NCI-H1048 (cell line): ENCODE measurements around the gene UBAC1.

Experiments used
- DNase-seq: peaks from one replicate; lab custom pipeline; 2025; lab: John Stamatoyannopoulos, UW

UBAC1 gene

DNA sequence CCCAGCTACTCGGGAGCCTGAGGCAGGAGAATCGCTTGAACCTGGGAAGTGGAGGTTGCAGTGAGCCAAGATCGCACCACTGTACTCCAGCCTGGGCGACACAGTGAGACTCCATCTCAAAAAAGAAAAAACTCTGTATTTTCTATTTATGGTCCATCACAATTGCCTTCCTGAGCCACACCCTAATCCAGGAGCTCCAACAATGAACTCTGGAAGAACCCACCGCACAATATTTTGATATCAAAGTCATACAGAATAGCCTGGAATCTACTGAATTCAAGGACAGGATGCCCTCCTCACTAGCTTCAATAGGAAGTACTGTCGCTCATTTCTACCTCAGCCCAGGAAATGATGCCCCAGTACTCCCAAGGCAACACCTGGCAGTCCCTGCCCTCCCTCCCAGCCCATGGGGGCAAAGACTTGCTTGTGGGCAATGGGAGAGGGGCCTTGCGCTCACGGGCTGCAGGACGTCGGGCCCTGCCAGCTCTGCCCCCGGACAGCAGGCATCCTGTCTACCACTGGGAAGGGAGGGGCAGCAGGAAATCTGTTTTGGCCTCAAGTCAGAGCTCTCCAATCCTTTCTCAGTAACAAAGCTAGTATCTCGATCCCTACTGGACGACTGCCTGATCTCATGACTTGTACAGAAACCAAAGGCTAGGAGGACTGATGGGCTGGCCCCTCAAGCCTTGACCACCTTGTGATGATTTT, 19.7 kb downstream of the UBAC1 start:
- DNase-seq, result no peak

DNA sequence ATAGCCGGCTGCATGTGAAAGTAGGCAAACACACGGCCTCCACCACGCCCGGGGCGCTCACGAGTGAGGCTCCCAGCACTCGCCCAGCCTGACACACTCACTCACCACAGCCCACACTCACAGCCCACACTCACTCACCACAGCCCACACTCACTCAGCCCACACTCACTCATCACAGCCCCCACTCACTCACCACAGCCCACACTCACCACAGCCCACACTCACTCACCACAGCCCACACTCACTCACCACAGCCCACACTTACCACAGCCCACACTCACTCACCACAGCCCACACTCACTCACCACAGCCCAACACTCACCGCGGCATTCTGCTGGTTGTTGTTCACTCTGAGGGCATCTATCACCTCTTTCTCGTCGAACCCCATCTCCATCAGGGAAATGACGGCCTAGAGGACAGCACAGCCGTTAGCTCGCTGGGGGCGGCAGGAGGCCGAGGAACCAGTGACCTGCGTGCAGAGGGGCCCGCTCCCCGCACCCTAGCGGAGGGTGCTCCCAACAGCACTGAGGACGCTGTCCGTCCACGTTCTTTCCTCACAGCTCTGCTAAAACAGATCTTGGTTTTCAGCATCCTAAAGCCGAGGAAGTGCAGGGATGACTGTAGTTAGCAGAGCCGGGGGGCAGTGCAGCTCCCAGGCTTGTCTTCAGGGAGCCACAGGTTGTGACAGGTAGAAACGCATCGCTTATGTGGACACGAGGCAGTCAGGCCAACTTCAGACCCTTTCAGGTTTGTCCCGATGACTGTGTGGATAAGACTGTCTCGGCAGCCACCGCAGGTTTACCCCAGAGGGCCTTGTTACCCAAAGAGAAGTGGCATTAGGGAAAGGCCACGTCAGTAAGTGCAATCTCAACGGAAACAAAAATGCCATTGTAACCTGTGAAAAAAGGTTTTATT, 21.6 kb downstream of the UBAC1 start:
- no peak for DNase-seq

GRCh38 chr9:135937521-135938489, 23.4 kb downstream of the UBAC1 start:
- no peak for DNase-seq

DNA sequence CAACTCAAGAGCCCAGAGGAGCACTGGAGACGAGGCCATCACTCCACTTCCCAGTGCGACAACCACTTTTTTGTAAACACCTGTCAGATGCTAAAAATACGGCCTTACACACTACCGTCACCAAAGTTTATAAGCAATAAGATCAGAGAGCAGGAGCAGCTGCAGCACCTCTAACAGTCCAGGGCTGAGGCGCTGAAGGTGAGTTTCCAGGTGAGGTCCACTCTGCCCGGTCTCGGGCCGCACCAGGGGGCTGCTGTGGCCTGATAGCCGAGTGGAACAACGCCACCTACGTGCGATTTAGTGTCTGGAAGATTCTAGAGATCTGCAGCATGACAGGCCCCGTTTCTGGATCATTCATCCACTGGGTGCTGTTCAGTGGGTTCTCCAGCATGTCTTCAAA, 28.1 kb downstream of the UBAC1 start:
- no peak for DNase-seq

- no peak for DNase-seq
Measured at GRCh38 chr9:135932656-135933055, 28.5 kb downstream of the UBAC1 start.

GRCh38 chr9:135931349-135931820, 29.8 kb downstream of the UBAC1 start:
- DNase-seq, result no peak

DNA sequence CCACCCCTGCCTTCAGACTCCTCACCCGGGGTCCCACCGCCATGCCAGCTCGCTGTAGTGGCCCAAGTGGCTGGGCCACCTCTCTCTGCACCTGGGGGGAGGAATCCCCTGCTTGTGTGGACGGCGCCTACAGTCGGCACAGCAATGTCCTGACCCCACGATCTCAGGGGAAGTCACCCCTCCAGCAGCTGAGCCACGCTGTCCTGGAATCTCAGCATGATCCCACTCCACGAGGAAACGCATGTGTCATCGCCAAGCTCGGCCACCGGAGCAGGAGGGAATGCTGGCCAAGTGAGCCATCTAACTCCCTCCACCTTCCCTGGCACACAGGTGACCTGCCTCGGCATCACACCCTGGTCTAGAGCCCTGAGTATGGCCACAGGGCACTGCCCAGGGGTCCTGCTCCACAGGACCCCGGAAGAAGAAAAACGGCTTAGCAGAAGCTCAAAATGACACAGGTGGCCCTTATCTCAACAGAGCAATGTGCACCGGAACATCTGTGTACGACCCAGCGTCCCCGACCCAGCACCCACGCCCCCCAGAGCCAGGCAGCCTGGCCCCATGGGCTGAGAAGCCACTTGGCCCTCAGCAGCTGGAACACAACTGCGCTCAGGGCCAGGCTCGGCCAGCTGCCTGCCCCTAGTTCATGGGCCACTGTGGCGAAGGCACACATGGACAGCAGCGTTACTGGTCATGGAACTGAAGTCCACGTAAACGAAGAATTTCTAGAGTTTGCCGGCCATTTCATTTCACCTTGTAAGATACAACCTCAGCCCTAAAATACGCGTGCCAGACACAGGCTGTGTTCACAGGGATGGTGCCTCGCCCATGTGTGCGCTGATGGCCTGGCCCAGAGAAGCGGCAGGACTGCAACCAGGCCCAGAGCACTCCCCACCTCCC, 30.5 kb downstream of the UBAC1 start:
- DNase-seq, result no peak

- no peak for DNase-seq
Measured at GRCh38 chr9:135929656-135930445, 31.3 kb downstream of the UBAC1 start.

- DNase-seq, result no peak
Measured at GRCh38 chr9:135928731-135929655, 32.2 kb downstream of the UBAC1 start.

DNA sequence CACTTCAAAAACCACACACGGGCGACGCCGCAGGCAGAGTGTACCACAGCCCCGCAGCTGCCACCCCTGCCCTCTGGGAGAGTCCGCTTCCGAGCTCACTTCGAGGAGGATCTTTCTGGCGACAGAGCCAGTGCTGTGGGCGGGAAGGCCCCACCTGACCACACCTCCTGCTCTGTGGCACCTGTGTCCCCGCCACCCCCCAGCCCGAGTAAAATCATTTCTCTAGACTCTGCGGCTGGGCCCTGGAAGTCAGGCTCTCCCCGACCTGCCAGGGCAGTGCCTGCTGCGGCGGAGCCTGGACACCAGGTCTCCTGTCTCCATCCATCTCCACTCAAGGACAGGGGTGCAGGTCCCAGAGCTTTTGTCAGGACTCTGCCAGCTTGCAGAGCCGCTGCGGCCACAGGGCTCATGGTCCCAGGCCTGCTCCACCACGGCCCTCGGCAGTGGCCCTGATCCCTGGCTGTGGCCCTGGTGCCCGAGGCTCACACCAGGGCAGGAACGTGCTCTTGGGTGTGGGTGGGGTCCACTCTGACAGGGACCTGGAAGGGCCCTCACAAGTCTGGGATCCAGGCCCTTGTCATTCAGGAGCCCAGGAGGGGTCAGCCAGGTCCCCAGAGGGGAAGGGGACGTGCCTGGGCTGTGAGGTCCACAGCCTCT, 33.0 kb downstream of the UBAC1 start:
- DNase-seq, result no peak

DNA sequence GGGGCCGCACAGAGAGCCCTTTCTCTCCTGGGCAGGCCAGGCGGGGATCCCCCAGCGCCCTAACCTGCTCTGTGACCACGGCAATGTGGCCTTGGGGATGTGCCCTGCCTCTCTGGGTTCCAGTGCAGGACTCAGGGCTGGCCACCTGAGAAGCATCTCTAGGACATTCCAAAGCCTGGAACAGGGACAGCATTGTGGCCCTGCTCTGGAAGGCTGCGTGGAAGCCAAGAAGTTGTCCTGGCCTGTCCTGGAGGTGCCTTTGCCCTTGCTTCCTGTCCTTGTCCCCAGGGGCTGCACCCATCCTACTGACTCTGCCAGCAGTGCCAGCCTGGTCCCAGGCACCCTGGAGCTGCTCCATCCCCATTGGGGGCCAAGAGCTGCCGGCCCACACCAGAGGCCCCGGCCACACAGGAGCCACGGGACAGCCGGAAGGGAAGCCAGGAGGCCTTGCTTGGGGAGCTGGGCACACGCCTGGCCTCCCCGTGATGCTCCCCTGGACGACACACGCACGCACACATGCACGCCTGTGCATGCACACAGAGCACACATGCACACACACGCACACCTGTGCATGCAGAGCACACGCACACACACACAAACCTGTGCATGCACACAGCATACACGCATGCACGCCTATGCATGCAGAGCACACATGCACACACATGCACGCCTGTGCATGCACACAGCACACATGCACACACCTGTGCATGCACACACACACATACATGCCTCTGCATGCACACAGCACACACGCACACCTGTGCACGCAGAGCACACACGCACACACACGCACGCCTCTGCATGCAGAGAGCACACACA, 33.8 kb downstream of the UBAC1 start:
- DNase-seq, result no peak

- DNase-seq, result no peak
Measured at GRCh38 chr9:135926402-135927194, 34.6 kb downstream of the UBAC1 start.

DNA sequence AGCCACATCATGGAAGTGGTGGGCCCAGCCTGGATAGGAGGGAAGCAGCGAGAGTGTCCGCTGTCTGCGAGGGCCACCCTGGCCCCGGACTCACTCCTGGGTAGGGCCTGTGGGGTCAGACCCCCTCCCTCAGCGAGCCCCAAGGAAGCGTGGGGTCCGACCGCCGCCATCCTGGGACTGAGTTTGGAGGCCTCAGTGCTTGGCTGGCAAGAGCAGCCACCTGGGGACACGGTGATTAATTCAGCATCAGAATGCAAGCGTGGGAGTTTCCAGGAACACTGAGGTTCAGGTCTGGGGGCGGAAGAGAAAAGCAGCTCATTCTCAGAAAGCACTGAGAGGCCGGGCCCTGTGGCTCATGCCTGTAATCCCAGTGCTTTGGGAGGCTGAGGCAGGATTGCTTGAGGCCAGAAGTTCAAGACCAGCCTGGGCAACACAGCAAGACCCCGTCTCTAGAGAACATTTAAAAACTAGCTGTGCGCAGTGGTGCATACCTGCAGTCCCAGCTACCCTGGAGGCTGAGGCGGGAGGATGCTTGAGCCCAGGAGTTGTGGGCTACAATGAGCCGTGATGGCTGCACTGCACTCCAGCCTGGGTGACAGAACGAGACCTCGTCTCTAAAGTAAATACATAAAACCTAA, 35.6 kb downstream of the UBAC1 start:
- DNase-seq, result no peak

- DNase-seq, result no peak
Measured at GRCh38 chr9:135924628-135925338, 36.4 kb downstream of the UBAC1 start.

DNA sequence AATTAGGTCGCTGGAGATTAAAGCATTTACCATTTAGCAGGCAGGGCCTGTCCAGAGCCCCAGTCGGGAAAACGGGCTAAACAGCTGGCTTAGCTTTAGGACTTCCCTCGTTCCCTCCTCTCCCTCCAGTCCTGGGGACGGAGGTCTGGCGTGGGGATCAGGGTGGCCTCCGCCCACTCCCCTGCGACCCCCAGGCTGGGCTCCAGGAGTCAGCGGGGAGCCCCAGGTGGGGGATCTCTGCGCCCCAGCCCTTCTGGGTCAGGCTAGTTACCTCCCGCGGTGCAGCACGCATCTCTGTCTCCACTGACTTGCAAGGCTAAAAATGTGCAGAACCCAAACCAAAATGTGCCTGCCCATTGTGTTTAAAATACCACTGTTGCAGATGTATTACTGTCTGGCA, 37.7 kb downstream of the UBAC1 start:
- DNase-seq, result no peak
